NCI-H510A treated with DMSO at 0.1 percent for 48 hours (cell line): ENCODE results near the gene DDI1.

ENCODE experiments used
- DNase-seq: peaks from one replicate; lab custom pipeline; 2025; lab: John Stamatoyannopoulos, UW

DDI1 gene

GRCh38 chr11:104036588-104036987, at the start of gene DDI1:
Gene DDI1, plus strand, starts transcription at chr11:104036640. Its CDS starts 183 bp downstream, at chr11:104036823.
- DNase-seq: no peak

- DNase-seq: peak; percentile 59
Observed at GRCh38 chr11:103987629-103988594, 48.5 kb upstream of the DDI1 start.

- peak; percentile 59 for DNase-seq
Observed at GRCh38 chr11:103988595-103988969, 47.9 kb upstream of the DDI1 start.

GRCh38 chr11:103993507-103993906, 42.9 kb upstream of the DDI1 start:
- DNase-seq: no peak

GRCh38 chr11:103994094-103994493, 42.3 kb upstream of the DDI1 start:
- DNase-seq: no peak

GRCh38 chr11:103994518-103994917, 41.9 kb upstream of the DDI1 start:
- DNase-seq: no peak

- no peak for DNase-seq
Observed at GRCh38 chr11:103995896-103996295, 40.5 kb upstream of the DDI1 start.

- no peak for DNase-seq
Observed at GRCh38 chr11:103997082-103997481, 39.4 kb upstream of the DDI1 start.

GRCh38 chr11:103998826-103999508, 37.5 kb upstream of the DDI1 start:
- DNase-seq: no peak

GRCh38 chr11:104000798-104001197, 35.6 kb upstream of the DDI1 start:
- no peak for DNase-seq

GRCh38 chr11:104001561-104002056, 34.8 kb upstream of the DDI1 start:
- DNase-seq: no peak

- DNase-seq: no peak
Observed at GRCh38 chr11:104003491-104003890, 32.9 kb upstream of the DDI1 start.

GRCh38 chr11:104005234-104005855, 31.1 kb upstream of the DDI1 start:
- no peak for DNase-seq

- DNase-seq: no peak
Observed at GRCh38 chr11:104009744-104010143, 26.7 kb upstream of the DDI1 start.

- DNase-seq: no peak
Observed at GRCh38 chr11:104011044-104011443, 25.4 kb upstream of the DDI1 start.

- DNase-seq: no peak
Observed at GRCh38 chr11:104015649-104016415, 20.6 kb upstream of the DDI1 start.

- no peak for DNase-seq
Observed at GRCh38 chr11:104024572-104024971, 11.9 kb upstream of the DDI1 start.

GRCh38 chr11:104028476-104029263, 7.8 kb upstream of the DDI1 start:
- DNase-seq: no peak

- no peak for DNase-seq
Observed at GRCh38 chr11:104033134-104033533, 3.3 kb upstream of the DDI1 start.

- no peak for DNase-seq
Observed at GRCh38 chr11:104033561-104033960, 2.9 kb upstream of the DDI1 start.

GRCh38 chr11:104036995-104037394, 555 bp downstream of the DDI1 start:
- no peak for DNase-seq
